DMS 273 (cell line): ENCODE data around the gene SPATC1L.
A peak's percentile ranks its signal among the peaks of the same experiment; 100 is the strongest.
"Not testable (repeated sequence)": the region's sequence is repeated elsewhere in the genome, so short reads cannot be mapped to it uniquely, and the experiment has no call there.

ENCODE experiments used
- DNase-seq: peaks from one replicate; lab custom pipeline; 2025; ENCODE audit not compliant: unreplicated experiment; lab: John Stamatoyannopoulos, UW

The SPATC1L gene

GRCh38 chr21:46184625-46185555 is 631 bp upstream of the SPATC1L start:
- peak; percentile 80 for DNase-seq

- DNase-seq, result not testable (repeated sequence)
Observed at GRCh38 chr21:46183337-46183909, 836 bp downstream of the SPATC1L start.

GRCh38 chr21:46182548-46183336 is 1.5 kb downstream of the SPATC1L start:
- no peak for DNase-seq

DNA sequence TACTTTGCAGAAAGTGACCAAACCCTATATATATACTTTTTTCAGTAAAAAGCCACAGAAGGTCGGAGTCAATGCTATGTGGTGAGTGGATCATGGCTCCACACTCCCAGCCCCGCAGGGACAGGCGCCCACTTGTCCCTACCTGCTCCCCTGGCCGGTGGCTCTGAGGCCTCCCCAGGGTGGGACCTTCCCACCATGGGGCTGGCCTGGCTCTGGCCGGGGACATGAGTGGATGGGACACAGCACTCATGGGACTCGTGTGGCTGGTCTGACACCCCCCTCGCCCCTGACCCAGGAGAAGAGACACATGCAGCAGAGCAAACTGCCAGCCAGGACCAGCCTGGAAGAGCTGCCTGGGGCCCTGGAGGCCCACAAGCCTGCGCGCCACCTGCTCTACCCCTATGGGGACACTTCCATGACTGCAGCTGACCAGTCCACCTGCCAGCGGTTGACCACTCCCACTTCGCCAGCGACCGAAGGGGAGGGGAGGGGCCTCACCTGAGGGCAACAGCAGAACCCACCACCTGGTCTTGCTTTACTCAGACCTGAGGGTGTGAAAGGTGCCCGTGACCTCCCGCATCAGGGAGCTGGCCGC is 2.2 kb downstream of the SPATC1L start:
- DNase-seq, result no peak

- DNase-seq, result no peak
Observed at GRCh38 chr21:46181436-46181835, 2.8 kb downstream of the SPATC1L start.

DNA sequence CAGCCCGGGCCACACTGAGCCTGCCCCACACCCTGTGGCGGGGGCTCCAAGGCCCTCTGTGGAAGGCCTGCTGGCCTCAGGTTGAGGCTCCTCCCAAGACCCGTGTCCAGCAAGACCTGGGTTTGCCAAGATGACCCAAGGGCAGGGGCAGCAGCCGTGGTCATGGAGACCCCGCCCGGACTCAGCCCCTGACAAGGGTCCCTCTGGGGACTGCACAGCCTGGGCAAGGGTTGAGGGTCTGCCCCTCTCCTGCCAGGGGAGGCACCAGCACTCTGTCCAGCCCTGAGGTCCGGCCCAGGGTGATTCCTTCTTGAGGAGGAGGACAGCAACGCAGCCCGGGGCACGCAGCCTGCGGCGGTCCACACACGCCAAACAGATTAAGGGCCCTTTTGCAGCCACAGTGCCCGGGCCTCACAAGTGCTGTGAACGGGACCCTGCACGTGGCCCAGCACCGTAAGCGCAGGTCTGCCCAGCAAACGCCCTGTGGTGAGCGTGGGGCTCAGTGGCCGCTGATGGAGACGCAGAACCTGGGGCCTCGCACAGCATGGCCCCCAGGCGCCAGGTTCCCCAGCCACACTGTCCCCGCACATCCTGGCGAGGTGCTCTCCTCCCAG is 3.4 kb downstream of the SPATC1L start:
- DNase-seq, result no peak

GRCh38 chr21:46180079-46180722 is 4.1 kb downstream of the SPATC1L start:
- DNase-seq, result no peak

DNA sequence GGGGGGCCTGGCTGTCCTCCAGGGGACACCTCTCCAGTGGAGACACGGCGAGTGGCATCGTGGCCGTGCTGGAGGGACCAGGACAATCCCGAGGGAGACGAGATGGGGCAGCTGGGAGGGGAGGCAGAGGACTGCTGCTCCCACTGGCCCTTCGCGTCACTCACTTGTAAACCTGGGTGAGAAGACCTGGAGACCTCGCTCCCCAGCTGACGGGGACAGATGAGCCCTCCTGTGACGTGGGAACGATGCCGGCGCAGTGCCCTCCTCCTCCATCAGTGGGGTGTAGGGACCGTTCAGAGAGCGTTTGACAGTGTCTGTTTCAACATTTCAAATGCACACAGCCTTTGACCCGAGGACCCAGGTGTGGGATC is 4.6 kb downstream of the SPATC1L start:
- DNase-seq, result no peak

- no peak for DNase-seq
Observed at GRCh38 chr21:46178961-46179360, 5.3 kb downstream of the SPATC1L start.

DNA sequence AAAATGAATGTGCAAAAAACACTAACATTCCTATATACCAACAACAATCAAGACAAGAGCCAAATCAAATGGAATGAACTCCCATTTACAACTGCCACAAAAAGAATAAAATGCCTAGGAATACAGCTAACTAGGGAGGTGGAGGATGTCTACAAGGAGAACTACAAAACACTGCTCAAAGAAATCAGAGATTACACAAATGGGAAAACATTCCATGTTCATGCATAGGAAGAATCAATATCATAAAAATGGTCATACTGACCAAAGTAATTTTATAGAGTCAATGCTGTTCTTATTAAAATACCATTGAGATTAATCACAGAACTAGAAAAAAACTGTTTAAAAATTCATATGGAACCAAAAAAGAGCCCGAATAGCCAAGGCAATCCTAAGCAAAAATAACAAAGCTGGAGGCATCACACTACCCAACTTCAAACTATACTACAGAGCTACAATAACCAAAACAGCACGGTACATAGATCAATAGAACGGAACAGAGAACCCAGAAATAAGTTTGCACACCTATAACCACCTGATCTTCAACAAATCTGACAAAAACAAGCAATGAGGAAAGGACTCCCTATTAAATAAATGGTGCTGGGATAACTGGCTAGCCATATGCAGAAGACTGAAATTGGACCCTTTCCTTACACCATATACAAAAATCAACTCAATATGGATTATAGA is 7.7 kb downstream of the SPATC1L start:
- not testable (repeated sequence) for DNase-seq

DNA sequence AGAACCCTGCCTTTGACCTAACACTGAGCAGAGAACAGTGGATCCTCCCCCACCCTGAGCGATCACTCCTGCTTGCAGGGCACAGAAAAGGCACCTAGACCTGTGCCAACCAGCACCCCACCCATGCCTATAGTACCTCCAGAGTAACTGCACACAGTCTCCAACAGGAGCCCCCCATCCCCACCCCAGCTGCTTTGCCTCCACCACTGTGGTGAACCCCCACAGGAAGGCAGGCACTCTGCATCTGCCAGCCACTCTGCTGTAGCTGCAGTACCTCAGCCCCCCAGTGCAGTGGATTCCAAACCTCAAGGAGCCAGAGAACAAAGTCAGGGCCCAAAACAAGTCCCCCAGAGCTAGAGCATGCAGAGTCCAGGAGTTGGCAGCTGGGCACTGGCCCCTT is 10.7 kb downstream of the SPATC1L start:
- DNase-seq, result no peak

DNA sequence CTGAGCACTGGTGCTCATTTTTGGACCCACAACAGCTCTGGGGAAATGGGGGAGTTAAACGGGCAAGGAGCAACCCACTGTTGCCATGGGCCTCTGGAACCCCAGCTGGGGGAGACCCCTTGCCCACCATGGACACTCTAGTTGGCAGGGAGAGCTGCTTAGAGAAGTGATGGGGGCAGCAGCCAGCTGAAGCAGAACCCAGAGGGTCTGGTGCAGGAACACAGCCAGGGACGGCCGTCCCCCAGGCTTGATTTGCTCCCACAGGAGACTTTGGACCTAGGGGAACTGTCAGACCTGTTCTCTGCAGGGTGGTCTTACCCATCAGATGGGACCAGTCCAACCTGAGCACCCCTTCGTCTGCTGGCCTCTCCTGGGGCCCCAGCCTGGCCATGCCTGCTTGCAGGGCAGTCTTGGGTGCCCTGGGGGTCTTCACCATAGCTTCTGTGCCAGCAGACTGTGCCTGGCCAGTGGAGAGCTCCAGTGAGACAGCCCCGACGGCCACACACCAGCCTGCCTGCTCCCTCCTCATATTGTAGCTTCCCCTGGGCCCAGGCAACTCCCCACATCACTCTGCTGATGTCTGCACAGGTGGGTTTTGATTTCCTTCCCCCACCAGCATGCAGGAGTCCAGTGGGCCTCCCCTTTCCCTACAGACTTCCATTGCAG is 11.3 kb downstream of the SPATC1L start:
- DNase-seq, result no peak

DNA sequence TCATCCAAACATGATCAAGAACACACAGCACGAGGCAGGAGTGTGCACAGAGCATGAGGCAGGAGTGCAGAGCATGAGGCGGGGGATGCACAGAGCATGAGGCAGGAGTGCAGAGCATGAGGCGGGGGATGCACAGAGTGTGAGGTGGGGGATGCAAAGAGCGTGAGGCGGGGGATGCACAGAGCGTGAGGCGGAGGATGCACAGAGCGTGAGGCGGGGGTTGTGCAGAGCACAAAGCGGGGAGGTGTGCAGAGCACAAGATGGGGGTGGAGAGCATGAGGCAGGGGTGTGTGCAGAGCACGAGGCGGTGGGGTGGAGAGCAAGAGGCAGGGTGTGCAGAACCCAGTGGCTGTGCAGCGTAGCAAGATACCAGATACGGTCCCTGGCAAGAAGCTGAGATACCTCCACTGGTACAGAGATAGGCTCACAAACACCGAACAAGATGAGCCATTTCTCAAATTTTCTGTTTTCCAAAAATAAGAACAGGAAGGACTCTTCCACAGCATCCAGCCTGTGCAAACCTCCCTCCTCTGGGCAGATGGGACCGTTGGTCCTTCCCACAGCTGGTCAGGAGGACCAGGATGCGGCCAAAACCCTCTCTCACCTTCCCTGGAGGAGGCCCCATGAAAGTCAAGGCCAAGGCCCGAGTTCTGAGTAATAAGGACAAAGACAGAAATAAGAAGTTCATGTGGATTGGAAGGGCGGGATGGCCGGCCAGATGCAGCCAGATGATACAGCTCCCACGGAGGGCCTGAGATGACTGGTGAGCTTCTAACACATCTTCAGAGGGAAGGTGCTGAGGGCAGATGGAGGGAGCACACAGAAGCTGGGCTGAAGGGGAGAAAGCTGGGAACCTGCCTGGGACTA is 12.0 kb downstream of the SPATC1L start:
- DNase-seq, result no peak

DNA sequence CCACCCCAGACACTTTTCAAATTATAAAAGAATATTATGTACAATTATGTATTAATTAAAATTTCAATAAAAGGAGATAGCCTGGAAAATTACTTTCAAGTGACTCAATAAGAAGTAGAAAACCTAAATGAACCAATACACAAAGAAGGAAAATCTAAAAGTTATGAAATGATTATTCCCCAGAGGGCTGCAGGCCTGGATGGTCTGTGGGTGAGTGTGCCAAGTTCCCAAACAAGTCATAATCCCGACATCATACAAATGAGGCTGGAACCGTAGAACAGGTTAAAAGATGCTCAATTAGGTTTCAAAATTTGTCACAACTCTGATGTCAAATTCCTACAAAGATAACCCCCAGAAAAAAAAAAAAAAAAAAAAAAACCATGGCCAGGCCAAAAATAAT is 12.7 kb downstream of the SPATC1L start:
- no peak for DNase-seq

DNA sequence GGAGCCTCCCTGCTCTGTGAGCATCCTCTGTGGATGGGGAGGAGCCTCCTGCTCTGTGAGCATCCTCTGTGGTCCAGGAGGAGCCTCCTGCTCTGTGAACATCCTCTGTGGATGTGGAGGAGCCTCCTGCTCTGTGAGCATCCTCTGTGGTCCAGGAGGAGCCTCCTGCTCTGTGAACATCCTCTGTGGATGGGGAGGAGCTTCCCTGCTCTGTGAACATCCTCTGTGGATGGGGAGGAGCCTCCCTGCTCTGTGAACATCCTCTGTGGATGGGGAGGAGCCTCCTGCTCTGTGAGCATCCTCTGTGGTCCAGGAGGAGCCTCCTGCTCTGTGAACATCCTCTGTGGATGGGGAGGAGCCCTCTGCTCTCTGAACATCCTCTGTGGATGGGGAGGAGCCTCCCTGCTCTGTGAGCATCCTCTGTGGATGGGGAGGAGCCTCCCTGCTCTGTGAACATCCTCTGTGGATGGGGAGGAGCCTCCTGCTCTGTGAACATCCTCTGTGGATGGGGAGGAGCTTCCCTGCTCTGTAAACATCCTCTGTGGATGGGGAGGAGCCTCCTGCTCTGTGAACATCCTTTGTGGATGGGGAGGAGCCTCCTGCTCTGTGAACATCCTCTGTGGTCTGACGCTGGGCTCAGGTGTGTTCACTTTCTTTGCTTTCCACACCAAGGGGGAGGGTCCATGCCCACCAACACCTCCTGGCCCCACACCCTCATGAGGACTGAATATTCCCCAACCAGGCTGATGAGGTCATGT is 13.6 kb downstream of the SPATC1L start:
- not testable (repeated sequence) for DNase-seq

DNA sequence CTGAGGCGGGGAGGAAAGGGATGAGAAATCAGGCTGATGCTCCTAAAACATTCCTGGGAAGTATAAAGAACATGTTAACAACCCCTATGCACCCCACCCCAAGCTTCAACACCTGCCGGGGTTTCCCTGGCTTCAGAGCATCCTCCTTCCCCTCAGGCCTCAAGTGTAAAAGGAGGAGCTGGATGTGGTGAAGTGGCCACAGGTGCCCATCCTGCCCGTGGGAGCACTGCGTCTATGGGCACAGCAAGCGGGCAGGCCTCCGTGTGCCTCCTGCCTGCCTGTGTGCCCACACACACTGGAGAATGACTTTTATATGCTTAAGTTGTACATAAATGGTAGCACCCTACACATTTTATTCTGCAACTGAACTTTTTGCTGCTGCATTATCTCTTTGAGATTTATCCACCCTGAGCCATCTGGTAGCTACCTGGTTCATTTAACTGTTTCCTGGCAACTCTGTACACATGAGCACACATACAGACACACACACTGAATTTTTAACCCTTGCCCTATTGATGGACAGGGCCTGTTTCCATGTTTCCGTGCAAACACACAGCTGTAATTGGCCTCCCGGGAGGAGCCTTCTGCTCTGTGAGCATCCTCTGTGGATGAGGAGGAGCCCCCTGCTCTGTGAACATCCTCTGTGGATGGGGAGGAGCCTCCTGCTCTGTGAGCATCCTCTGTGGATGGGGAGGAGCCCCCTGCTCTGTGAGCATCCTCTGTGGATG is 15.4 kb downstream of the SPATC1L start:
- peak; percentile 33 for DNase-seq

DNA sequence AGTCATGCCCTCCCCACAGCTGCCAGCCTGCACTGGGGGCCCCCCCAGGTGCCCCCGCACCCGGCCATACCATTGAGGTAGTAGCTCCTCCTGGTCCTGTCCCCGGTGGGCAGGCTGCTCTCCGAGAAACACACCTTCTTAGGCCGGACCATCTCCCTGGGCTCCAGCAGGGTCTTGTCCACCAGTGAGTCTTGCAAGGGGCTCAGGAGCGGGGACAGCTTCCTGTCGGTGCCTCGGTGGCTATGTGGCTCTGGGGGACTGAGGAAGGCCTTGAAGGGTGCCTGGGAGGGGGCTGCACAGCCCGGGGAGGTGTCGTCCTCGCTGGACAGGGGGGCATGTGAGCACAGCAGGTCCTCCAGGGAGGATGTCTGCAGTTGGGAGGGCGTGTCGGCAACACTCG is 16.0 kb downstream of the SPATC1L start:
- DNase-seq, result no peak
